ENCODE results near the gene CCM2. TPM values are rescaled to one million over a fixed set of nuclear protein-coding genes. Genes with fewer than 3 reads are reported as not detected.

Gene CCM2
- total and polyA plus RNA-seq, 4 donors = 21.7 to 57.6 (median 51.1) TPM

- no peak for TF ChIP-seq CTCF (IDR thresholded peaks at IDR 0.05; ENCODE audit: control extremely low read depth, extremely low read depth)
- DNase-seq (no peak), ATAC-seq (ENCODE audit: insufficient read depth, low FRiP score) (no peak)
- no peak overlapping the region for H3K9ac ChIP-seq (ENCODE audit: insufficient read depth in 1 of 2, low read length in 2 of 2)
- H3K36me3 ChIP-seq (ENCODE audit: control insufficient read depth in 4 of 4, insufficient read depth in 4 of 4, low read length in 4 of 4) = peaks cover 4 to 18% (median 13%) of the 10 kb centered on the region in 4 donors
- H3K9me3 ChIP-seq (ENCODE audit: control insufficient read depth in 4 of 4, insufficient read depth in 3 of 4, low read length in 3 of 4) = no peaks in the 10 kb centered on the region
- H3K4me3 ChIP-seq = no peak overlapping the region
- no peaks in the 10 kb centered on the region for H3K27me3 ChIP-seq (ENCODE audit: control insufficient read depth in 3 of 3, insufficient read depth in 3 of 3, low read length in 2 of 3)
- WGBS, 2 donors = 87 to 90% methylated on average over 5 of the region's 5 CpGs
- H3K4me1 ChIP-seq (ENCODE audit: control insufficient read depth in 5 of 5, insufficient read depth in 5 of 5, low read length in 5 of 5) = peaks cover 0 to 9% (median 0%) of the 10 kb centered on the region in 5 donors
- no peak overlapping the region for H3K27ac ChIP-seq (ENCODE audit: low read depth in 1 of 2, low read length in 1 of 2)
Measured at GRCh38 chr7:45039106-45039505, 39.1 kb downstream of the CCM2 start.

GRCh38 chr7:45044338-45044737 is 44.3 kb downstream of the CCM2 start:
- H3K27me3 ChIP-seq (ENCODE audit: control insufficient read depth in 3 of 3, insufficient read depth in 3 of 3, low read length in 2 of 3) = no peaks in the 10 kb centered on the region
- no peak for DNase-seq
- no peak overlapping the region for H3K4me3 ChIP-seq
- no peak for ATAC-seq (ENCODE audit: insufficient read depth, low FRiP score)
- H3K4me1 ChIP-seq (ENCODE audit: control insufficient read depth in 5 of 5, insufficient read depth in 5 of 5, low read length in 5 of 5) = no peaks in the 10 kb centered on the region
- no peak overlapping the region for H3K27ac ChIP-seq (ENCODE audit: low read depth in 1 of 2, low read length in 1 of 2)
- no peak overlapping the region for H3K9ac ChIP-seq (ENCODE audit: insufficient read depth in 1 of 2, low read length in 2 of 2)
- 72 to 92% methylated on average over 5 of the region's 5 CpGs for WGBS, 2 donors
- H3K9me3 ChIP-seq (ENCODE audit: control insufficient read depth in 4 of 4, insufficient read depth in 3 of 4, low read length in 3 of 4) = no peaks in the 10 kb centered on the region
- TF ChIP-seq CTCF (IDR thresholded peaks at IDR 0.05; ENCODE audit: control extremely low read depth, extremely low read depth) = no peak
- peaks cover 6 to 17% (median 8%) of the 10 kb centered on the region in 4 donors for H3K36me3 ChIP-seq (ENCODE audit: control insufficient read depth in 4 of 4, insufficient read depth in 4 of 4, low read length in 4 of 4)

- 92 to 100% methylated on average over 1 of the region's 1 CpG for WGBS, 2 donors
- H3K4me1 ChIP-seq (ENCODE audit: control insufficient read depth in 5 of 5, insufficient read depth in 5 of 5, low read length in 5 of 5) = no peaks in the 10 kb centered on the region
- no peak overlapping the region for H3K4me3 ChIP-seq
- peaks cover 0 to 7% (median 3%) of the 10 kb centered on the region in 4 donors for H3K36me3 ChIP-seq (ENCODE audit: control insufficient read depth in 4 of 4, insufficient read depth in 4 of 4, low read length in 4 of 4)
- no peaks in the 10 kb centered on the region for H3K9me3 ChIP-seq (ENCODE audit: control insufficient read depth in 4 of 4, insufficient read depth in 3 of 4, low read length in 3 of 4)
- no peak for ATAC-seq (ENCODE audit: insufficient read depth, low FRiP score)
- H3K27me3 ChIP-seq (ENCODE audit: control insufficient read depth in 3 of 3, insufficient read depth in 3 of 3, low read length in 2 of 3) = no peaks in the 10 kb centered on the region
- DNase-seq = no peak
- no peak overlapping the region for H3K27ac ChIP-seq (ENCODE audit: low read depth in 1 of 2, low read length in 1 of 2)
- H3K9ac ChIP-seq (ENCODE audit: insufficient read depth in 1 of 2, low read length in 2 of 2) = no peak overlapping the region
- TF ChIP-seq CTCF (IDR thresholded peaks at IDR 0.05; ENCODE audit: control extremely low read depth, extremely low read depth) = no peak
Measured at GRCh38 chr7:45048748-45049147, 48.7 kb downstream of the CCM2 start.

GRCh38 chr7:45050198-45050597 is 50.2 kb downstream of the CCM2 start:
- Histone ChIP-seq H3K27me3 (ENCODE audit: control insufficient read depth in 3 of 3, insufficient read depth in 3 of 3, low read length in 2 of 3) (no peaks in the 10 kb centered on the region), H3K9me3 (ENCODE audit: control insufficient read depth in 4 of 4, insufficient read depth in 3 of 4, low read length in 3 of 4) (peaks cover 0 to 2% (median 0%) of the 10 kb centered on the region in 4 donors), H3K4me3 (no peak overlapping the region), H3K4me1 (ENCODE audit: control insufficient read depth in 5 of 5, insufficient read depth in 5 of 5, low read length in 5 of 5) (no peaks in the 10 kb centered on the region), H3K9ac (ENCODE audit: insufficient read depth in 1 of 2, low read length in 2 of 2) (no peak overlapping the region), H3K27ac (ENCODE audit: low read depth in 1 of 2, low read length in 1 of 2) (no peak overlapping the region), H3K36me3 (ENCODE audit: control insufficient read depth in 4 of 4, insufficient read depth in 4 of 4, low read length in 4 of 4) (peaks cover 0 to 7% (median 3%) of the 10 kb centered on the region in 4 donors)
- ATAC-seq (ENCODE audit: insufficient read depth, low FRiP score) (no peak), DNase-seq (no peak)
- TF ChIP-seq CTCF (IDR thresholded peaks at IDR 0.05; ENCODE audit: control extremely low read depth, extremely low read depth) = no peak
- WGBS, 2 donors = 86 to 93% methylated on average over 2 of the region's 2 CpGs

All from lung (tissue), 12 donors.